Measurements from ENCODE around the gene MCM5. TPM values are rescaled to one million over a fixed set of nuclear protein-coding genes. Genes with fewer than 3 reads are reported as not detected.

The MCM5 gene
- total and polyA plus RNA-seq, 2 of the 13 experiments (the other 11 are each of a cell fraction or from before 2014, with no cell fraction given): 40.2 to 93.5 TPM

GRCh38 chr22:35430897-35431322 lies 31.0 kb downstream of the MCM5 start (continued):
- peak; percentile 94 for TF ChIP-seq STAG1 (CRISPR knock-in tag; IDR thresholded peaks at IDR 0.05)
- no peak for TF ChIP-seq CREM (IDR thresholded peaks at IDR 0.05)
- TF ChIP-seq CREM (CRISPR knock-in tag; IDR thresholded peaks at IDR 0.05): no peak
- TF ChIP-seq RAD21 (CRISPR knock-in tag; IDR thresholded peaks at IDR 0.05): peak; percentile 96
- no peak for TF ChIP-seq ZNF44 (CRISPR knock-in tag; IDR thresholded peaks at IDR 0.05)
- TF ChIP-seq ZNF232 (CRISPR knock-in tag; IDR thresholded peaks at IDR 0.05; ENCODE audit: borderline replicate concordance): 0 out of 2 replicates have a peak, but pooled peaks have one; percentile 41
- no peak for TF ChIP-seq CSRNP2 (CRISPR knock-in tag; conservative IDR thresholded peaks at IDR 0.05; ENCODE audit: low read depth)
- no peak for TF ChIP-seq AKAP8 (CRISPR knock-in tag; IDR thresholded peaks at IDR 0.05)
- no peak for TF ChIP-seq ERF (CRISPR knock-in tag; IDR thresholded peaks at IDR 0.05)
- TF ChIP-seq REPIN1 (CRISPR knock-in tag; IDR thresholded peaks at IDR 0.05; ENCODE audit: borderline replicate concordance, low read depth): no peak
- TF ChIP-seq ZFP62 (CRISPR knock-in tag; IDR thresholded peaks at IDR 0.05): no peak
- TF ChIP-seq KLF11 (CRISPR knock-in tag; IDR thresholded peaks at IDR 0.05): no peak
- TF ChIP-seq ZNF468 (CRISPR knock-in tag; IDR thresholded peaks at IDR 0.05): no peak
- TF ChIP-seq NCOR1 (IDR thresholded peaks at IDR 0.05; ENCODE audit: borderline replicate concordance, low read length): no peak
- TF ChIP-seq ZSCAN5A (CRISPR knock-in tag; IDR thresholded peaks at IDR 0.05; ENCODE audit: borderline replicate concordance): no peak
- no peak for TF ChIP-seq CSRNP1 (CRISPR knock-in tag; IDR thresholded peaks at IDR 0.05)

All from HepG2 (cell line).